A673 (cell line): ENCODE data around the gene AQP5.

Experiments used
- CTCF ChIP-seq: fragments of 300-800, 200-600 bp; sonication (generic); conservative IDR thresholded peaks from 2 replicates; pipeline ENCODE4 v1.5.1; 2017; ENCODE audit warnings: low read depth, mild to moderate bottlenecking, antibody characterized with exemption, low read length, moderate library complexity, mixed read lengths
- EZH2 ChIP-seq: fragments of 200-600 bp; sonication (generic); IDR thresholded peaks from 2 replicates; pipeline ENCODE4 v1.6.1; 2017; ENCODE audit warnings: borderline replicate concordance, low read depth, mild to moderate bottlenecking, mixed read lengths, antibody characterized with exemption, low read length; ENCODE audit not compliant: poor library complexity, severe bottlenecking

DNA sequence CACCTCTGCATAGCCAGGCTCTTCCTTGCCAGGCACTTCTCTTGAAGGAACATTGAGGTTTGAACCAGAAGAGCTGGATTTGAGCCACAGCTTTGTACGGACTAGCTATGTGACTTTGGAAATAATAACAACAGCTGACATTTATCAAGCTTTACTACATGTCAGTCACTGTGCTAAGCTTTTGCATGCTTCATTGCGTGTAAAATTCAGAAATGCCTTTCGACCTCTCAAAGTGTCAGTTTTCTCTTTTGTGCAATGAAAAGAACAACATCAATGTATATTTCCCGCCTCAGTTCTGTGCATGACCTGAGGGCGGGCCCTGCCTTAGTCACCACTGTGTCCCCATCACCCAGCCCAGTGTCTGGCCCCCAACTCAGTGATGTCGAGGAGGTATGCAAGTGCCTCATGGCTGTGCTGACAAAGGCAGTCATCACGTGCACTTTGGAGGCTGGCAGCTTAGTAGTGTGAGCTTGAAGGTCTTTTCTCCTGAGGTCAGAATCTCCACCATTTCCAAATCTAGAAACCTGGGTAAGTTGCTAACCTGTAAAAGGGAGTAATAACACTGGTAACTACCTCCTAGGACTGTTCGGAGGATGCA lies 29.0 kb upstream of the AQP5 start:
- TF ChIP-seq CTCF (no peak), EZH2 (no peak)
